Subcutaneous abdominal adipose tissue (tissue), 5 donors: ENCODE data around the gene WDR41.

Source experiments
- H3K27ac ChIP-seq: one replicate; pipeline ENCODE4 v1.7.0; 2013; ENCODE audit warnings: low read depth, mild to moderate bottlenecking, inconsistent platforms, low read length, moderate library complexity
- H3K27me3 ChIP-seq, 5 donors: one replicate each; pipeline ENCODE4 v1.7.0; 2013; ENCODE audit warnings: low read length in 5 of 5, inconsistent platforms in 1 of 5; ENCODE audit not compliant: control insufficient read depth in 5 of 5, insufficient read depth in 4 of 5
- H3K36me3 ChIP-seq, 5 donors: one replicate each; pipeline ENCODE4 v1.7.0; 2013; ENCODE audit warnings: low read length in 5 of 5; ENCODE audit not compliant: control insufficient read depth in 5 of 5, insufficient read depth in 5 of 5
- H3K4me1 ChIP-seq, 5 donors: one replicate each; pipeline ENCODE4 v1.7.0; 2013; ENCODE audit warnings: low read length in 5 of 5, mild to moderate bottlenecking in 3 of 5, moderate library complexity in 1 of 5; ENCODE audit not compliant: control insufficient read depth in 5 of 5, insufficient read depth in 5 of 5
- H3K4me3 ChIP-seq, 5 donors: one replicate each; pipeline ENCODE4 v1.7.0; 2013; ENCODE audit warnings: low read length in 5 of 5, low read depth in 1 of 5
- H3K9ac ChIP-seq, 5 donors: one replicate each; pipeline ENCODE4 v1.7.0; 2013; ENCODE audit warnings: low read length in 5 of 5, mild to moderate bottlenecking in 4 of 5, moderate library complexity in 3 of 5
- H3K9me3 ChIP-seq, 5 donors: one replicate each; pipeline ENCODE4 v1.7.0; 2013; ENCODE audit warnings: low read length in 5 of 5; ENCODE audit not compliant: control insufficient read depth in 5 of 5
- donor health status: healthy.
- donor health status: healthy.
- donor health status: healthy.
- donor health status: healthy.
- donor health status: healthy.

Gene WDR41

GRCh38 chr5:77418601-77419581 lies 73.2 kb downstream of the WDR41 start:
- Histone ChIP-seq H3K9ac (no peak overlapping the region), H3K27ac (no peak overlapping the region), H3K4me1 (peaks cover 0 to 9% (median 0%) of the 10 kb centered on the region in 5 donors), H3K36me3 (peaks cover 0 to 15% (median 13%) of the 10 kb centered on the region in 5 donors), H3K9me3 (peaks cover 0 to 4% (median 0%) of the 10 kb centered on the region in 5 donors), H3K27me3 (no peaks in the 10 kb centered on the region), H3K4me3 (no peak overlapping the region)

- no peaks in the 10 kb centered on the region for H3K27me3 ChIP-seq
- H3K9me3 ChIP-seq: peaks cover 0 to 4% (median 0%) of the 10 kb centered on the region in 5 donors
- no peak overlapping the region for H3K27ac ChIP-seq
- no peak overlapping the region for H3K9ac ChIP-seq
- peaks cover 0 to 15% (median 13%) of the 10 kb centered on the region in 5 donors for H3K36me3 ChIP-seq
- H3K4me3 ChIP-seq: no peak overlapping the region
- peaks cover 0 to 9% (median 0%) of the 10 kb centered on the region in 5 donors for H3K4me1 ChIP-seq
Measured at GRCh38 chr5:77418162-77418561, 74.0 kb downstream of the WDR41 start.

GRCh38 chr5:77413049-77413448 lies 79.1 kb downstream of the WDR41 start:
- H3K4me1 ChIP-seq: peaks cover 0 to 2% (median 0%) of the 10 kb centered on the region in 5 donors
- no peak overlapping the region for H3K4me3 ChIP-seq
- no peaks in the 10 kb centered on the region for H3K27me3 ChIP-seq
- H3K27ac ChIP-seq: no peak overlapping the region
- no peak overlapping the region for H3K9ac ChIP-seq
- no peaks in the 10 kb centered on the region for H3K9me3 ChIP-seq
- peaks cover 0 to 12% (median 7%) of the 10 kb centered on the region in 5 donors for H3K36me3 ChIP-seq

GRCh38 chr5:77409870-77410621 lies 82.1 kb downstream of the WDR41 start:
- Histone ChIP-seq H3K4me3 (no peak overlapping the region), H3K27me3 (no peaks in the 10 kb centered on the region), H3K4me1 (no peaks in the 10 kb centered on the region), H3K9ac (no peak overlapping the region), H3K27ac (no peak overlapping the region), H3K9me3 (no peaks in the 10 kb centered on the region), H3K36me3 (peaks cover 0 to 23% (median 11%) of the 10 kb centered on the region in 5 donors)

- H3K9me3 ChIP-seq: no peaks in the 10 kb centered on the region
- H3K27ac ChIP-seq: no peak overlapping the region
- no peak overlapping the region for H3K4me3 ChIP-seq
Measured at GRCh38 chr5:77407152-77407551, 85.0 kb downstream of the WDR41 start.

GRCh38 chr5:77402796-77403195 lies 89.3 kb downstream of the WDR41 start:
- peak overlapping the region in 2 of 5 donors; percentile 35 to 56 for H3K9ac ChIP-seq
- no peaks in the 10 kb centered on the region for H3K9me3 ChIP-seq
- peak overlapping the region; percentile 19 for H3K27ac ChIP-seq
- peaks cover 0 to 12% (median 7%) of the 10 kb centered on the region in 5 donors for H3K36me3 ChIP-seq
- peaks cover 0 to 23% (median 17%) of the 10 kb centered on the region in 5 donors for H3K4me1 ChIP-seq
- H3K4me3 ChIP-seq: no peak overlapping the region
- no peaks in the 10 kb centered on the region for H3K27me3 ChIP-seq

More at GRCh38 chr5:77407152-77407551, 85.0 kb downstream of the WDR41 start:
- Histone ChIP-seq H3K4me1 (peaks cover 0 to 10% (median 8%) of the 10 kb centered on the region in 5 donors), H3K27me3 (no peaks in the 10 kb centered on the region), H3K9ac (no peak overlapping the region), H3K36me3 (peaks cover 0 to 23% (median 11%) of the 10 kb centered on the region in 5 donors)

- Histone ChIP-seq H3K4me1 (peaks cover 0 to 29% (median 20%) of the 10 kb centered on the region in 5 donors), H3K9ac (no peak overlapping the region), H3K27ac (peak overlapping the region; percentile 76), H3K36me3 (no peaks in the 10 kb centered on the region), H3K27me3 (no peaks in the 10 kb centered on the region), H3K9me3 (no peaks in the 10 kb centered on the region), H3K4me3 (no peak overlapping the region)
Measured at GRCh38 chr5:77400645-77401044, 91.5 kb downstream of the WDR41 start.

GRCh38 chr5:77398896-77399295 lies 93.2 kb downstream of the WDR41 start:
- no peak overlapping the region for H3K9ac ChIP-seq
- no peaks in the 10 kb centered on the region for H3K9me3 ChIP-seq
- H3K27me3 ChIP-seq: no peaks in the 10 kb centered on the region
- H3K4me1 ChIP-seq: peaks cover 0 to 29% (median 20%) of the 10 kb centered on the region in 5 donors
- H3K4me3 ChIP-seq: no peak overlapping the region
- H3K27ac ChIP-seq: no peak overlapping the region
- no peaks in the 10 kb centered on the region for H3K36me3 ChIP-seq

- H3K36me3 ChIP-seq: no peaks in the 10 kb centered on the region
- H3K9ac ChIP-seq: no peak overlapping the region
- H3K4me1 ChIP-seq: peaks cover 0 to 29% (median 20%) of the 10 kb centered on the region in 5 donors
- H3K9me3 ChIP-seq: no peaks in the 10 kb centered on the region
- H3K27ac ChIP-seq: no peak overlapping the region
- H3K27me3 ChIP-seq: no peaks in the 10 kb centered on the region
- no peak overlapping the region for H3K4me3 ChIP-seq
Measured at GRCh38 chr5:77398458-77398857, 93.7 kb downstream of the WDR41 start.
